Peyer's patch (tissue), 4 donors: ENCODE measurements around the gene AUTS2.

Experiments used
- POLR2A ChIP-seq, 2 donors: fragments of 450-650 bp; IDR thresholded peaks; one replicate each; pipeline ENCODE4 v1.5.1; 2017; ENCODE audit warnings: antibody characterized with exemption in 2 of 2, mild to moderate bottlenecking in 2 of 2, moderate library complexity in 2 of 2
- TF ChIP-seq, protein P1 (sequence below), 6 experiments: fragments of 450-650 bp in 4 of 6; fragments of 200-600 bp in 2 of 6; sonication (generic) in 1 of 6; IDR thresholded peaks; one replicate each; pipeline ENCODE4 v1.5.1; 2017 to 2019; ENCODE audit warnings: antibody characterized with exemption in 6 of 6, mild to moderate bottlenecking in 3 of 6, moderate library complexity in 1 of 6

DNA sequence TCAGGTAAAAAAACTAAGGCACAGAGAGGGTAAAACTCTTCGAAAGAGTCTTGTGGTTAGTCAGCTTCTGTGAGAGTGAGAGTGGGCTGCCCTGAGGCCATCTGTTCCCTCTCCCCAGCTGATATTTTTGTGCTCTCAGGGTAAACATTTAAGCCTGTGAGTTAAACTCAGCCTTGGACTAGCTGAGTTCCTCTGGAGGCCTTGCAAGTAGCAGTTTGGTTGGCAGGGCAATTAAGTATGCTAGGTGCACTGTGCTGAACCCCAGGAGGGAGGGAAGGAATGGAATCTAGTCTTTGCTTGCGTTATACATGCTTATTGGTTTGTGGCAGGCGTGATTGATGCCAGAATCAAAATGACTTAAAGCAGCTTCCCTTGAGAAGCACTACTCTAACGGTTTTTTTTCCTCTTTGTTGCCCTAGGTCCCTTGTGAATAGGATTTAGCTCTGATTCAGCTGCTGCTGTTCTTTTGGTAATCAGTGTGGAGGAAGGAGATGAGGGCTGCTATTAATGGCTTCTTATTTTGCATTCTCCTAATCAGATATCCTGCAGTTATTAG, 140.2 kb downstream of the AUTS2 start:
- TF ChIP-seq, protein P1, sequence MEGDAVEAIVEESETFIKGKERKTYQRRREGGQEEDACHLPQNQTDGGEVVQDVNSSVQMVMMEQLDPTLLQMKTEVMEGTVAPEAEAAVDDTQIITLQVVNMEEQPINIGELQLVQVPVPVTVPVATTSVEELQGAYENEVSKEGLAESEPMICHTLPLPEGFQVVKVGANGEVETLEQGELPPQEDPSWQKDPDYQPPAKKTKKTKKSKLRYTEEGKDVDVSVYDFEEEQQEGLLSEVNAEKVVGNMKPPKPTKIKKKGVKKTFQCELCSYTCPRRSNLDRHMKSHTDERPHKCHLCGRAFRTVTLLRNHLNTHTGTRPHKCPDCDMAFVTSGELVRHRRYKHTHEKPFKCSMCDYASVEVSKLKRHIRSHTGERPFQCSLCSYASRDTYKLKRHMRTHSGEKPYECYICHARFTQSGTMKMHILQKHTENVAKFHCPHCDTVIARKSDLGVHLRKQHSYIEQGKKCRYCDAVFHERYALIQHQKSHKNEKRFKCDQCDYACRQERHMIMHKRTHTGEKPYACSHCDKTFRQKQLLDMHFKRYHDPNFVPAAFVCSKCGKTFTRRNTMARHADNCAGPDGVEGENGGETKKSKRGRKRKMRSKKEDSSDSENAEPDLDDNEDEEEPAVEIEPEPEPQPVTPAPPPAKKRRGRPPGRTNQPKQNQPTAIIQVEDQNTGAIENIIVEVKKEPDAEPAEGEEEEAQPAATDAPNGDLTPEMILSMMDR (IDR thresholded peaks at IDR 0.05) = no peak
- no peak for TF ChIP-seq POLR2A (IDR thresholded peaks at IDR 0.05)
